Measurements from ENCODE around the gene LTBP1. TPM values are rescaled to one million over a fixed set of nuclear protein-coding genes. Genes with fewer than 3 reads are reported as not detected.

Gene LTBP1
- total and polyA plus RNA-seq, 4 donors = 5.8 to 57.6 (median 10.2) TPM

- Histone ChIP-seq H3K4me3 (ENCODE audit: low read depth in 1 of 3, low read length in 3 of 3) (no peak overlapping the region), H3K36me3 (ENCODE audit: control insufficient read depth in 4 of 4, insufficient read depth in 3 of 4, low read depth in 1 of 4, low read length in 3 of 4) (no peaks in the 10 kb centered on the region), H3K27ac (ENCODE audit: low read depth in 1 of 2, low read length in 2 of 2) (no peak overlapping the region), H3K4me1 (ENCODE audit: control insufficient read depth in 4 of 4, insufficient read depth in 4 of 4, low read length in 3 of 4) (peaks cover 0 to 2% (median 0%) of the 10 kb centered on the region in 4 donors), H3K9ac (ENCODE audit: low read depth in 1 of 2, low read length in 2 of 2) (no peak overlapping the region), H3K27me3 (ENCODE audit: control insufficient read depth in 4 of 4, insufficient read depth in 4 of 4, low read length in 3 of 4) (no peaks in the 10 kb centered on the region), H3K9me3 (ENCODE audit: control insufficient read depth in 4 of 4, low read length in 3 of 4) (peaks cover 0 to 5% (median 2%) of the 10 kb centered on the region in 4 donors)
- DNase-seq (ENCODE audit: low spot score) = no peak
- TF ChIP-seq NR2F2 (IDR thresholded peaks at IDR 0.05) (peak; percentile 91), JUND (IDR thresholded peaks at IDR 0.05) (no peak), SP1 (IDR thresholded peaks at IDR 0.05) (peak; percentile 17), ATF3 (IDR thresholded peaks at IDR 0.05) (no peak), GABPA (IDR thresholded peaks at IDR 0.05 in 1 of 2, conservative IDR thresholded peaks at IDR 0.05 in 1 of 2) (no peak), FOXA2 (IDR thresholded peaks at IDR 0.05) (no peak), YY1 (IDR thresholded peaks at IDR 0.05) (no peak), RXRA (IDR thresholded peaks at IDR 0.05) (peak; percentile 42 to 67), FOXA1 (IDR thresholded peaks at IDR 0.05) (no peak), RAD21 (IDR thresholded peaks at IDR 0.05) (peak in 1 of 2 donors; percentile 12)
- 68% methylated on average over 3 of the region's 3 CpGs for WGBS
Measured at GRCh38 chr2:33029459-33029858, 82.7 kb downstream of the LTBP1 start.

DNA sequence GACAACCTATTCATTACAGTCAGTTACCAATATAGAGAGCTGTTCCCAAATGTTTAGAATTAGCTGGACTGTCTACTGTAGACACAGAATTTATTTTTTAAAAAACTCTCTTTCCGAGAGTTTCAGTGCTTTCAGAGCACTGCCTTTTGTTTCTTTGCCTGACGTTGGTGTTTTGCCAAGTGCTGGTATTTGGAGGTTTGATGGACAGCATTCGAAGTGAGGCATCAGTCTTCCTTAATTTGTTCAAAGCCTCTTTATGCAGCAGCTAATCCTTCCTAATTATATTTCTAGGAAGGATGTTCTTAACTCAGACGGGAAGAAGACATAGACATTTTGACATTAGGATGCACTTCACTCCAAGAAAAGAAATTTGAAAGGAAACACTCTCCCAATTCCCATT lies 83.2 kb downstream of the LTBP1 start:
- 76% methylated on average over 4 of the region's 4 CpGs for WGBS
- no peaks in the 10 kb centered on the region for H3K36me3 ChIP-seq (ENCODE audit: control insufficient read depth in 4 of 4, insufficient read depth in 3 of 4, low read depth in 1 of 4, low read length in 3 of 4)
- TF ChIP-seq JUND (IDR thresholded peaks at IDR 0.05) (no peak), RAD21 (IDR thresholded peaks at IDR 0.05) (no peak), FOXA1 (IDR thresholded peaks at IDR 0.05) (no peak), TAF1 (conservative IDR thresholded peaks at IDR 0.05) (no peak), ZBTB33 (IDR thresholded peaks at IDR 0.05) (no peak), MAX (IDR thresholded peaks at IDR 0.05) (no peak), NR2F2 (IDR thresholded peaks at IDR 0.05) (no peak)
- TF ChIP-seq, protein P1, sequence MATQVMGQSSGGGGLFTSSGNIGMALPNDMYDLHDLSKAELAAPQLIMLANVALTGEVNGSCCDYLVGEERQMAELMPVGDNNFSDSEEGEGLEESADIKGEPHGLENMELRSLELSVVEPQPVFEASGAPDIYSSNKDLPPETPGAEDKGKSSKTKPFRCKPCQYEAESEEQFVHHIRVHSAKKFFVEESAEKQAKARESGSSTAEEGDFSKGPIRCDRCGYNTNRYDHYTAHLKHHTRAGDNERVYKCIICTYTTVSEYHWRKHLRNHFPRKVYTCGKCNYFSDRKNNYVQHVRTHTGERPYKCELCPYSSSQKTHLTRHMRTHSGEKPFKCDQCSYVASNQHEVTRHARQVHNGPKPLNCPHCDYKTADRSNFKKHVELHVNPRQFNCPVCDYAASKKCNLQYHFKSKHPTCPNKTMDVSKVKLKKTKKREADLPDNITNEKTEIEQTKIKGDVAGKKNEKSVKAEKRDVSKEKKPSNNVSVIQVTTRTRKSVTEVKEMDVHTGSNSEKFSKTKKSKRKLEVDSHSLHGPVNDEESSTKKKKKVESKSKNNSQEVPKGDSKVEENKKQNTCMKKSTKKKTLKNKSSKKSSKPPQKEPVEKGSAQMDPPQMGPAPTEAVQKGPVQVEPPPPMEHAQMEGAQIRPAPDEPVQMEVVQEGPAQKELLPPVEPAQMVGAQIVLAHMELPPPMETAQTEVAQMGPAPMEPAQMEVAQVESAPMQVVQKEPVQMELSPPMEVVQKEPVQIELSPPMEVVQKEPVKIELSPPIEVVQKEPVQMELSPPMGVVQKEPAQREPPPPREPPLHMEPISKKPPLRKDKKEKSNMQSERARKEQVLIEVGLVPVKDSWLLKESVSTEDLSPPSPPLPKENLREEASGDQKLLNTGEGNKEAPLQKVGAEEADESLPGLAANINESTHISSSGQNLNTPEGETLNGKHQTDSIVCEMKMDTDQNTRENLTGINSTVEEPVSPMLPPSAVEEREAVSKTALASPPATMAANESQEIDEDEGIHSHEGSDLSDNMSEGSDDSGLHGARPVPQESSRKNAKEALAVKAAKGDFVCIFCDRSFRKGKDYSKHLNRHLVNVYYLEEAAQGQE (IDR thresholded peaks at IDR 0.05) = no peak
- no peak overlapping the region for H3K4me3 ChIP-seq (ENCODE audit: low read depth in 1 of 3, low read length in 3 of 3)
- DNase-seq (ENCODE audit: low spot score) = no peak
- no peak overlapping the region for H3K9ac ChIP-seq (ENCODE audit: low read depth in 1 of 2, low read length in 2 of 2)
- no peaks in the 10 kb centered on the region for H3K27me3 ChIP-seq (ENCODE audit: control insufficient read depth in 4 of 4, insufficient read depth in 4 of 4, low read length in 3 of 4)
- no peak overlapping the region for H3K27ac ChIP-seq (ENCODE audit: low read depth in 1 of 2, low read length in 2 of 2)
- peaks cover 0 to 2% (median 0%) of the 10 kb centered on the region in 4 donors for H3K4me1 ChIP-seq (ENCODE audit: control insufficient read depth in 4 of 4, insufficient read depth in 4 of 4, low read length in 3 of 4)
- peaks cover 0 to under 1% (median 0%) of the 10 kb centered on the region in 4 donors for H3K9me3 ChIP-seq (ENCODE audit: control insufficient read depth in 4 of 4, low read length in 3 of 4)

Data from liver (tissue), 9 donors.